Testis (tissue), 2 donors: Measurements from ENCODE around the gene CSH1.
A peak's percentile ranks its signal among the peaks of the same experiment; 100 is the strongest.

Experiments
- POLR2A ChIP-seq: fragments of 450-650 bp; IDR thresholded peaks from one replicate; pipeline ENCODE4 v1.6.1; 2017; ENCODE audit warnings: antibody characterized with exemption, mild to moderate bottlenecking, moderate library complexity
- TF ChIP-seq, protein P1 (sequence below), 3 experiments: fragments of 450-650 bp in 2 of 3; fragments of 200-600 bp in 1 of 3; sonication (generic) in 1 of 3; IDR thresholded peaks; one replicate each; pipeline ENCODE4 v1.5.1; 2016 to 2019; ENCODE audit warnings: antibody characterized with exemption in 3 of 3, mild to moderate bottlenecking in 2 of 3, moderate library complexity in 1 of 3

DNA sequence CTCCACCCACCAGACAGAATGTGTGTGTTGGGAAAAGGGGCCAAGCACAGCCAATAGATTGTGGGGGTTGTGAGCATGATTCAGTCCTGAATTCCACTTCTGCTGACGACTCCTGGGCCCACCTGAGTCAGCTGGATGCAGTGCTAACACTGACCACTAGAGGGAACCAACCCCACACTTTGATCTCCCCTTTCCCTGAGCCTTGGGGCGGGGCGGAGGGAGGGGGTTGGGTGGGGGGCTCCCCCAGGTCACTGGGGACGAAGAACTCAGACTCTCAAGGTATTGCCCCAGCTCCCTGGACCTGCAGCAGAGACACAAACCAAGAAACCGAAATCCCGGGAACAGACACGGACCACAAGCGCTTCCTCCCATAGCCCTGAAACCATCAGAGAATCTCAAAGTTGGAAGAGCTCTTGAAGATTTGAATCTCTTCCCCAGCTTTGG is 15.3 kb upstream of the CSH1 start:
- TF ChIP-seq, protein P1, sequence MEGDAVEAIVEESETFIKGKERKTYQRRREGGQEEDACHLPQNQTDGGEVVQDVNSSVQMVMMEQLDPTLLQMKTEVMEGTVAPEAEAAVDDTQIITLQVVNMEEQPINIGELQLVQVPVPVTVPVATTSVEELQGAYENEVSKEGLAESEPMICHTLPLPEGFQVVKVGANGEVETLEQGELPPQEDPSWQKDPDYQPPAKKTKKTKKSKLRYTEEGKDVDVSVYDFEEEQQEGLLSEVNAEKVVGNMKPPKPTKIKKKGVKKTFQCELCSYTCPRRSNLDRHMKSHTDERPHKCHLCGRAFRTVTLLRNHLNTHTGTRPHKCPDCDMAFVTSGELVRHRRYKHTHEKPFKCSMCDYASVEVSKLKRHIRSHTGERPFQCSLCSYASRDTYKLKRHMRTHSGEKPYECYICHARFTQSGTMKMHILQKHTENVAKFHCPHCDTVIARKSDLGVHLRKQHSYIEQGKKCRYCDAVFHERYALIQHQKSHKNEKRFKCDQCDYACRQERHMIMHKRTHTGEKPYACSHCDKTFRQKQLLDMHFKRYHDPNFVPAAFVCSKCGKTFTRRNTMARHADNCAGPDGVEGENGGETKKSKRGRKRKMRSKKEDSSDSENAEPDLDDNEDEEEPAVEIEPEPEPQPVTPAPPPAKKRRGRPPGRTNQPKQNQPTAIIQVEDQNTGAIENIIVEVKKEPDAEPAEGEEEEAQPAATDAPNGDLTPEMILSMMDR (IDR thresholded peaks at IDR 0.05): peak; percentile 19 to 90 (median 59)
- no peak for TF ChIP-seq POLR2A
